Neural cell (in vitro differentiated cells): Measurements from ENCODE around the gene ERFL. TPM values are rescaled to one million over a fixed set of nuclear protein-coding genes. Genes with fewer than 3 reads are reported as not detected.

Experiments used
- H2AFZ ChIP-seq: fragments of 200-600, 300-800 bp; sonication (generic), shearing (Covaris generic); 2 replicates; pipeline ENCODE4 v1.6.0; 2014; ENCODE audit warnings: low read depth, mild to moderate bottlenecking, antibody characterized with exemption, low read length, moderate library complexity
- H3F3A ChIP-seq: fragments of 200-600 bp; shearing (Covaris generic); 2 replicates; pipeline ENCODE4 v1.6.1; 2016; ENCODE audit warnings: mild to moderate bottlenecking, moderate library complexity, mixed read lengths, antibody characterized with exemption, low read length; ENCODE audit not compliant: insufficient read depth, poor library complexity, severe bottlenecking
- H3K27ac ChIP-seq: fragments of 200-600, 300-800 bp; sonication (generic), shearing (Covaris generic); 2 replicates; pipeline ENCODE4 v1.5.1; 2014; ENCODE audit warnings: mild to moderate bottlenecking, low read length, moderate library complexity
- H3K27me3 ChIP-seq: fragments of 300-800, 200-600 bp; sonication (generic), shearing (Covaris generic); 2 replicates; pipeline ENCODE4 v1.6.0; 2014; ENCODE audit warnings: mild to moderate bottlenecking, low read depth, low read length, moderate library complexity; ENCODE audit not compliant: insufficient read depth
- H3K36me3 ChIP-seq: fragments of 300-800, 200-600 bp; sonication (generic), shearing (Covaris generic); 2 replicates; pipeline ENCODE4 v1.5.1; 2014; ENCODE audit warnings: mild to moderate bottlenecking, antibody characterized with exemption, low read length, moderate library complexity; ENCODE audit not compliant: insufficient read depth
- H3K4me2 ChIP-seq: fragments of 300-800, 200-600 bp; sonication (generic), shearing (Covaris generic); 2 replicates; pipeline ENCODE4 v1.6.0; 2014; ENCODE audit warnings: mild to moderate bottlenecking, low read length
- H3K4me3 ChIP-seq: fragments of 300-800, 200-600 bp; sonication (generic), shearing (Covaris generic); 2 replicates; pipeline ENCODE4 v1.5.1; 2014; ENCODE audit warnings: mild to moderate bottlenecking, low read length, moderate library complexity
- H3K79me2 ChIP-seq: fragments of 200-600 bp; shearing (Covaris generic); replicated peaks from 2 replicates; pipeline ENCODE4 v1.6.0; 2014; ENCODE audit warnings: mild to moderate bottlenecking, low read length, moderate library complexity; ENCODE audit not compliant: insufficient read depth
- H3K9ac ChIP-seq: fragments of 300-800, 200-600 bp; sonication (generic), shearing (Covaris generic); 2 replicates; pipeline ENCODE4 v1.6.1; 2016; ENCODE audit warnings: mild to moderate bottlenecking, low read length, mixed read lengths
- H3K9me2 ChIP-seq: fragments of 200-600 bp; shearing (Covaris generic); 2 replicates; pipeline ENCODE4 v1.6.1; 2016; ENCODE audit warnings: mild to moderate bottlenecking, low read length, mixed read lengths; ENCODE audit not compliant: insufficient read depth
- H3K9me3 ChIP-seq: fragments of 200-600, 300-800 bp; sonication (generic), shearing (Covaris generic); 2 replicates; pipeline ENCODE4 v1.6.1; 2016; ENCODE audit warnings: mild to moderate bottlenecking, mixed run types, low read length, moderate library complexity, mixed read lengths
- H4K20me1 ChIP-seq: fragments of 200-600 bp; shearing (Covaris generic); 2 replicates; pipeline ENCODE4 v1.6.1; 2016; ENCODE audit warnings: mild to moderate bottlenecking, mixed run types; ENCODE audit not compliant: insufficient read depth
- EP300 ChIP-seq: fragments of 450-650 bp; conservative IDR thresholded peaks from 2 replicates; pipeline ENCODE4 v1.6.1; 2014; ENCODE audit warnings: antibody characterized with exemption, mild to moderate bottlenecking, moderate library complexity; ENCODE audit not compliant: poor library complexity, severe bottlenecking
- EZH2 ChIP-seq: fragments of 200-600, 300-800 bp; shearing (Covaris generic), sonication (generic); IDR thresholded peaks from 2 replicates; pipeline ENCODE4 v1.6.1; 2014; ENCODE audit warnings: antibody characterized with exemption, low read length, borderline replicate concordance, mild to moderate bottlenecking; ENCODE audit not compliant: insufficient read depth, poor library complexity, severe bottlenecking
- MXI1 ChIP-seq: fragments of 450-650 bp; conservative IDR thresholded peaks from 2 replicates; pipeline ENCODE4 v1.6.1; 2014; ENCODE audit warnings: antibody characterized with exemption, mild to moderate bottlenecking; ENCODE audit not compliant: poor library complexity, severe bottlenecking
- POLR2AphosphoS5 ChIP-seq: IDR thresholded peaks from 2 replicates; pipeline ENCODE4 v1.6.1; 2012
- RAD21 ChIP-seq: fragments of 450-650 bp; conservative IDR thresholded peaks from 2 replicates; pipeline ENCODE4 v1.6.1; 2014; ENCODE audit warnings: antibody characterized with exemption, mild to moderate bottlenecking, moderate library complexity
- SMC3 ChIP-seq: fragments of 450-650 bp; conservative IDR thresholded peaks from 2 replicates; pipeline ENCODE4 v1.6.1; 2014; ENCODE audit warnings: antibody characterized with exemption, mild to moderate bottlenecking, moderate library complexity; ENCODE audit not compliant: poor library complexity
- TAF1 ChIP-seq: IDR thresholded peaks from 2 replicates; pipeline ENCODE4 v1.6.1; 2012; ENCODE audit warnings: low read depth
- polyA plus RNA-seq: library from polyadenylated mRNA; depleted of rRNA; stranded (reverse); fragments of >200 nt; gene quantifications from 2 replicates; pipeline ENCODE4 v1.2.3, GENCODE V29; 2014
- TF ChIP-seq, protein P1 (sequence below): IDR thresholded peaks from 2 replicates; pipeline ENCODE4 v1.6.1; 2012; ENCODE audit warnings: borderline replicate concordance
- TF ChIP-seq, protein P2 (sequence below): fragments of 450-650 bp; IDR thresholded peaks from 2 replicates; pipeline ENCODE4 v1.5.1; 2014; ENCODE audit warnings: antibody characterized with exemption, mild to moderate bottlenecking, moderate library complexity; ENCODE audit not compliant: poor library complexity, severe bottlenecking

Gene ERFL
- polyA plus RNA-seq, 1 donor from 2014 or later = 0.31 TPM

DNA sequence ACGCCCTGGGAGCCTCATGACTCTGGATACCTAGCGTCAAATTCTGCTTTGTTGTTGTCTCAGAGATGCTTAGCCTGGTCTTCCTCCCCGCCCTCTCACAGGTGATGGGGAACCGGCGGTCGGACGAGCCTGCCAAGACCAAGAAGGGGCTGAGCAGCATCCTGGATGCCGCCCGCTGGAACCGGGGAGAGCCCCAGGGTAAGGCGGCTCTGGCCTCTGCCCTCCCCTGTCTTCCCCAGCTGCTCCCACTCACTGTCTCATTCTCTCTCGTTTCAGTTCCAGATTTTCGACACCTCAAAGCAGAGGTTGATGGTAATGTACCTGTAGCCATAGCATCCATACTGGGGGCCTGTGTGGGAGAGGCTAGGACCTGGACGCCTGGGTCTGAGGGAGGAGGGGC, 33.9 kb downstream of the ERFL start:
- no peak overlapping the region for H3K4me2 ChIP-seq
- no peak overlapping the region for H3K4me3 ChIP-seq
- no peaks in the 10 kb centered on the region for H3K9me3 ChIP-seq
- no peaks in the 10 kb centered on the region for H3K27me3 ChIP-seq
- no peak overlapping the region for H3K27ac ChIP-seq
- H3K36me3 ChIP-seq = no peaks in the 10 kb centered on the region
- no peak for TF ChIP-seq RAD21
- TF ChIP-seq EZH2 = no peak
- TF ChIP-seq, protein P1, sequence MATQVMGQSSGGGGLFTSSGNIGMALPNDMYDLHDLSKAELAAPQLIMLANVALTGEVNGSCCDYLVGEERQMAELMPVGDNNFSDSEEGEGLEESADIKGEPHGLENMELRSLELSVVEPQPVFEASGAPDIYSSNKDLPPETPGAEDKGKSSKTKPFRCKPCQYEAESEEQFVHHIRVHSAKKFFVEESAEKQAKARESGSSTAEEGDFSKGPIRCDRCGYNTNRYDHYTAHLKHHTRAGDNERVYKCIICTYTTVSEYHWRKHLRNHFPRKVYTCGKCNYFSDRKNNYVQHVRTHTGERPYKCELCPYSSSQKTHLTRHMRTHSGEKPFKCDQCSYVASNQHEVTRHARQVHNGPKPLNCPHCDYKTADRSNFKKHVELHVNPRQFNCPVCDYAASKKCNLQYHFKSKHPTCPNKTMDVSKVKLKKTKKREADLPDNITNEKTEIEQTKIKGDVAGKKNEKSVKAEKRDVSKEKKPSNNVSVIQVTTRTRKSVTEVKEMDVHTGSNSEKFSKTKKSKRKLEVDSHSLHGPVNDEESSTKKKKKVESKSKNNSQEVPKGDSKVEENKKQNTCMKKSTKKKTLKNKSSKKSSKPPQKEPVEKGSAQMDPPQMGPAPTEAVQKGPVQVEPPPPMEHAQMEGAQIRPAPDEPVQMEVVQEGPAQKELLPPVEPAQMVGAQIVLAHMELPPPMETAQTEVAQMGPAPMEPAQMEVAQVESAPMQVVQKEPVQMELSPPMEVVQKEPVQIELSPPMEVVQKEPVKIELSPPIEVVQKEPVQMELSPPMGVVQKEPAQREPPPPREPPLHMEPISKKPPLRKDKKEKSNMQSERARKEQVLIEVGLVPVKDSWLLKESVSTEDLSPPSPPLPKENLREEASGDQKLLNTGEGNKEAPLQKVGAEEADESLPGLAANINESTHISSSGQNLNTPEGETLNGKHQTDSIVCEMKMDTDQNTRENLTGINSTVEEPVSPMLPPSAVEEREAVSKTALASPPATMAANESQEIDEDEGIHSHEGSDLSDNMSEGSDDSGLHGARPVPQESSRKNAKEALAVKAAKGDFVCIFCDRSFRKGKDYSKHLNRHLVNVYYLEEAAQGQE = no peak
- TF ChIP-seq EP300 = no peak
- TF ChIP-seq, protein P2, sequence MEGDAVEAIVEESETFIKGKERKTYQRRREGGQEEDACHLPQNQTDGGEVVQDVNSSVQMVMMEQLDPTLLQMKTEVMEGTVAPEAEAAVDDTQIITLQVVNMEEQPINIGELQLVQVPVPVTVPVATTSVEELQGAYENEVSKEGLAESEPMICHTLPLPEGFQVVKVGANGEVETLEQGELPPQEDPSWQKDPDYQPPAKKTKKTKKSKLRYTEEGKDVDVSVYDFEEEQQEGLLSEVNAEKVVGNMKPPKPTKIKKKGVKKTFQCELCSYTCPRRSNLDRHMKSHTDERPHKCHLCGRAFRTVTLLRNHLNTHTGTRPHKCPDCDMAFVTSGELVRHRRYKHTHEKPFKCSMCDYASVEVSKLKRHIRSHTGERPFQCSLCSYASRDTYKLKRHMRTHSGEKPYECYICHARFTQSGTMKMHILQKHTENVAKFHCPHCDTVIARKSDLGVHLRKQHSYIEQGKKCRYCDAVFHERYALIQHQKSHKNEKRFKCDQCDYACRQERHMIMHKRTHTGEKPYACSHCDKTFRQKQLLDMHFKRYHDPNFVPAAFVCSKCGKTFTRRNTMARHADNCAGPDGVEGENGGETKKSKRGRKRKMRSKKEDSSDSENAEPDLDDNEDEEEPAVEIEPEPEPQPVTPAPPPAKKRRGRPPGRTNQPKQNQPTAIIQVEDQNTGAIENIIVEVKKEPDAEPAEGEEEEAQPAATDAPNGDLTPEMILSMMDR = no peak
- no peak for TF ChIP-seq POLR2AphosphoS5
- no peak for TF ChIP-seq MXI1
- TF ChIP-seq TAF1 = no peak
- TF ChIP-seq SMC3 = no peak
- no peaks in the 10 kb centered on the region for H3K79me2 ChIP-seq
- no peaks in the 10 kb centered on the region for H3K9me2 ChIP-seq
- no peak overlapping the region for H2AFZ ChIP-seq
- no peaks in the 10 kb centered on the region for H4K20me1 ChIP-seq
- H3K9ac ChIP-seq = no peak overlapping the region
- no peaks in the 10 kb centered on the region for H3F3A ChIP-seq

DNA sequence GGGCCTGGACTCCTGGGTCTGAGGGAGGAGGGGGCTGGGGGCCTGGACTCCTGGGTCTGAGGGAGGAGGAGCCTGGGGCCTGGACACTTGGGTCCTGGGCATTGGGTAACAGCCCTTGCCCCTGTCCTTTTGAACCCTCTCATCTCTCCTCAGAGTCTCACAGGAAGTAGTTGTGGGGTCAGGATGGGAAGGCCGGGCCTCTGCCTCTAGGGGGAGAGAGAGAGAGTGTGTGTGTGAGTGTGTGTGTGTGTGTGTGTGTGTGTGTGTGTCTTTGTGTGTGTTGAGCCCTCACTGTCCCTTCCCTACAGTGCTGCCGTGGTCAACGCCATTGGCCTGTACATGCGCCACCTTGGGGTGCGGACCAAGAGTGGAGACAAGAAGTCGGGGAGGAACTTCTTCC, 34.4 kb downstream of the ERFL start:
- H3K4me3 ChIP-seq = no peak overlapping the region
- no peak overlapping the region for H3K4me2 ChIP-seq
- H3K27me3 ChIP-seq = no peaks in the 10 kb centered on the region
- H3K27ac ChIP-seq = no peak overlapping the region
- H3F3A ChIP-seq = no peaks in the 10 kb centered on the region
- H3K9me3 ChIP-seq = no peaks in the 10 kb centered on the region
- no peak overlapping the region for H2AFZ ChIP-seq
- H3K36me3 ChIP-seq = no peaks in the 10 kb centered on the region
- H3K79me2 ChIP-seq = no peaks in the 10 kb centered on the region
- H4K20me1 ChIP-seq = no peaks in the 10 kb centered on the region
- H3K9me2 ChIP-seq = no peaks in the 10 kb centered on the region
- no peak for TF ChIP-seq TAF1
- no peak for TF ChIP-seq EZH2
- TF ChIP-seq, protein P2 = no peak
- no peak for TF ChIP-seq POLR2AphosphoS5
- TF ChIP-seq MXI1 = no peak
- TF ChIP-seq, protein P1 = no peak
- TF ChIP-seq RAD21 = no peak
- no peak for TF ChIP-seq EP300
- TF ChIP-seq SMC3 = no peak
- H3K9ac ChIP-seq = no peak overlapping the region
